Neural progenitor cell (in vitro differentiated cells): ENCODE measurements around the gene ADCY2. TPM values are rescaled to one million over a fixed set of nuclear protein-coding genes. Genes with fewer than 3 reads are reported as not detected.

ENCODE experiments used
- DNase-seq: peaks from one replicate; pipeline ENCODE4 v3.0.0-alpha.2; 2016; ENCODE audit warnings: low spot score
- H2AFZ ChIP-seq: fragments of 200-600 bp; sonication (generic); replicated peaks from 2 replicates; pipeline ENCODE4 v1.6.1; 2016; ENCODE audit warnings: antibody characterized with exemption
- H3F3A ChIP-seq: fragments of 200-600 bp; sonication (generic); 2 replicates; pipeline ENCODE4 v1.6.1; 2016; ENCODE audit warnings: antibody characterized with exemption, low read depth
- H3K27ac ChIP-seq: fragments of 200-600 bp; sonication (generic); 2 replicates; pipeline ENCODE4 v1.5.1; 2016; ENCODE audit warnings: mild to moderate bottlenecking
- H3K27me3 ChIP-seq: fragments of 200-600 bp; sonication (generic); 2 replicates; pipeline ENCODE4 v1.6.1; 2016; ENCODE audit warnings: mild to moderate bottlenecking, moderate library complexity
- H3K36me3 ChIP-seq: fragments of 200-600 bp; sonication (generic); 2 replicates; pipeline ENCODE4 v1.5.1; 2016
- H3K4me1 ChIP-seq: fragments of 200-600 bp; sonication (generic); 2 replicates; pipeline ENCODE4 v1.6.1; 2016; ENCODE audit warnings: mixed run types
- H3K4me2 ChIP-seq: fragments of 200-600 bp; sonication (generic); 2 replicates; pipeline ENCODE4 v1.6.1; 2016
- H3K4me3 ChIP-seq: fragments of 200-600 bp; sonication (generic); 2 replicates; pipeline ENCODE4 v1.5.1; 2016
- H3K79me2 ChIP-seq: fragments of 200-600 bp; sonication (generic); 2 replicates; pipeline ENCODE4 v1.6.1; 2016; ENCODE audit warnings: low read depth
- H3K9ac ChIP-seq: fragments of 200-600 bp; sonication (generic); 2 replicates; pipeline ENCODE4 v1.6.1; 2016
- H3K9me3 ChIP-seq: fragments of 200-600 bp; sonication (generic); 2 replicates; pipeline ENCODE4 v1.5.1; 2016; ENCODE audit warnings: low read depth
- H4K20me1 ChIP-seq: fragments of 200-600 bp; sonication (generic); 2 replicates; pipeline ENCODE4 v1.6.1; 2016; ENCODE audit warnings: low read depth
- H3K27ac Mint-ChIP-seq: 3 replicates; pipeline ENCODE4 v1.8.0; 2021; ENCODE audit warnings: mixed read lengths
- H3K27me3 Mint-ChIP-seq: 2 replicates; pipeline ENCODE4 v1.8.0; 2022; ENCODE audit warnings: low read depth, mild to moderate bottlenecking, inconsistent platforms, moderate library complexity, mixed read lengths; ENCODE audit not compliant: insufficient read depth
- H3K36me3 Mint-ChIP-seq: 3 replicates; pipeline ENCODE4 v1.8.0; 2021; ENCODE audit warnings: mixed read lengths
- H3K4me1 Mint-ChIP-seq: 3 replicates; pipeline ENCODE4 v1.8.0; 2021; ENCODE audit warnings: mixed read lengths
- H3K4me3 Mint-ChIP-seq: 3 replicates; pipeline ENCODE4 v1.8.0; 2021; ENCODE audit warnings: mild to moderate bottlenecking, moderate library complexity, mixed read lengths
- H3K9me3 Mint-ChIP-seq: 3 replicates; pipeline ENCODE4 v1.8.0; 2020; ENCODE audit warnings: mixed read lengths
- EZH2 ChIP-seq: fragments of 200-600 bp; sonication (generic); IDR thresholded peaks from 2 replicates; pipeline ENCODE4 v1.6.1; 2017; ENCODE audit warnings: antibody characterized with exemption, mild to moderate bottlenecking, moderate library complexity
- EZH2phosphoT487 ChIP-seq: fragments of 200-600 bp; sonication (generic); IDR thresholded peaks from 2 replicates; pipeline ENCODE4 v1.6.1; 2017; ENCODE audit warnings: antibody characterized with exemption
- total RNA-seq: library from RNA; depleted of rRNA; stranded (reverse); fragments of >200 nt; gene quantifications from 2 replicates; pipeline ENCODE4 v1.2.3, GENCODE V29; 2015; ENCODE audit warnings: low replicate concordance
- TF ChIP-seq, protein P1 (sequence below): fragments of 200-600 bp; sonication (generic); IDR thresholded peaks from 2 replicates; pipeline ENCODE4 v1.5.1; 2017; ENCODE audit warnings: antibody characterized with exemption, mild to moderate bottlenecking

Gene ADCY2
- total RNA-seq, 1 donor from 2014 or later, result 1.2 TPM

DNA sequence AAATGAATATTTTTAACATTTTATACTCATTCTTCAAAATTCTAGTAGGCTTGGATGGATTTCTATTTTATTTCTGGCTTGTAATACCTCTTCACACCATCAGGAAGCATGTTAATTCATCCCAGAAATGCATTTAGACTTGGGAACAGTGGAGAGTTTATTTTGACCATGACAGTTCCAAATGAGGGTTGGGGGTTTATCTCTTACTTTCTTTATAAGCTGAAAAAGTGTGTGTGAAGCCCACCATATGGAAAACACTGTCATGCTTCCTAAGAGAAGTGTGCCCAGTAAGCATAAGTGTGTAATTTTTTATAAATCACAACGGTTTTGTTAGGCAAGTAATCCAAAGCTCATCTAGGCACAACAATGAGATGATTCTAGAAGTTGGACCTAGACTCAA, 215.6 kb downstream of the ADCY2 start:
- Mint-ChIP-seq H3K27me3 (peaks cover 4% of the 10 kb centered on the region), H3K4me3 (no peak overlapping the region), H3K9me3 (no peaks in the 10 kb centered on the region), H3K27ac (no peak overlapping the region), H3K36me3 (no peaks in the 10 kb centered on the region), H3K4me1 (peaks cover 3% of the 10 kb centered on the region)
- Histone ChIP-seq H3K4me2 (no peak overlapping the region), H3K79me2 (no peaks in the 10 kb centered on the region), H3K4me3 (no peak overlapping the region), H3K36me3 (no peaks in the 10 kb centered on the region), H3K4me1 (no peaks in the 10 kb centered on the region), H3K9ac (no peak overlapping the region), H3F3A (no peaks in the 10 kb centered on the region), H3K27ac (no peak overlapping the region), H3K27me3 (no peaks in the 10 kb centered on the region), H2AFZ (no peak overlapping the region), H3K9me3 (no peaks in the 10 kb centered on the region), H4K20me1 (no peaks in the 10 kb centered on the region)
- DNase-seq, result no peak
- TF ChIP-seq EZH2, result no peak

DNA sequence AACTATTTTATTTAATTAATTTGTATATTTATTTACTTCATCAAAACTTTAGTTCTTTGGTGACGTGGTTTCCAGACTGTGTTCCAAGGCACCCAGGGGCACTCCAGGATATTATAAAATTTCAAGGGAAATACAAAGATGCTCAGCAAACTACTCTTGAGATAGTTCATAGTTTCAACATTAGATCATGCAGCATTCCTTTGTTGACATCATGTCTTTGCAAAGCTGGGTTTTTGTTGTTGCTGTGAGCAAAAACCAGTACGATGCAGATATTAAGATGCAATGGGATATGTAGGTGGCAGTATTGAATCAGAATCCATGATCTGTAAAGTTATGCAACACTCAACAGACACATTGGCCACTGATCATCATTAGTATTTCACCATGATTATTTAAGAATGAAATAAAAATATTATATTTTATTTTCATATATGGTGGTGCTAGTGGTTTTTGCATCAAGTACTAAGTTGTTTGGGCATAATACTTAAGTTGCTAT, 219.7 kb downstream of the ADCY2 start:
- H3K4me2 ChIP-seq, result no peak overlapping the region
- DNase-seq, result no peak
- no peak overlapping the region for H2AFZ ChIP-seq
- H3K36me3 ChIP-seq, result no peaks in the 10 kb centered on the region
- H3K9ac ChIP-seq, result no peak overlapping the region
- Mint-ChIP-seq H3K4me1 (peaks cover 9% of the 10 kb centered on the region), H3K9me3 (no peaks in the 10 kb centered on the region), H3K36me3 (no peaks in the 10 kb centered on the region), H3K27me3 (peaks cover 6% of the 10 kb centered on the region), H3K27ac (no peak overlapping the region), H3K4me3 (no peak overlapping the region)
- H3K9me3 ChIP-seq, result no peaks in the 10 kb centered on the region
- H3K4me3 ChIP-seq, result no peak overlapping the region
- no peak overlapping the region for H3K27ac ChIP-seq
- H3K4me1 ChIP-seq, result no peaks in the 10 kb centered on the region
- no peaks in the 10 kb centered on the region for H3F3A ChIP-seq
- H4K20me1 ChIP-seq, result peaks cover 6% of the 10 kb centered on the region
- H3K79me2 ChIP-seq, result no peaks in the 10 kb centered on the region
- TF ChIP-seq, protein P1, sequence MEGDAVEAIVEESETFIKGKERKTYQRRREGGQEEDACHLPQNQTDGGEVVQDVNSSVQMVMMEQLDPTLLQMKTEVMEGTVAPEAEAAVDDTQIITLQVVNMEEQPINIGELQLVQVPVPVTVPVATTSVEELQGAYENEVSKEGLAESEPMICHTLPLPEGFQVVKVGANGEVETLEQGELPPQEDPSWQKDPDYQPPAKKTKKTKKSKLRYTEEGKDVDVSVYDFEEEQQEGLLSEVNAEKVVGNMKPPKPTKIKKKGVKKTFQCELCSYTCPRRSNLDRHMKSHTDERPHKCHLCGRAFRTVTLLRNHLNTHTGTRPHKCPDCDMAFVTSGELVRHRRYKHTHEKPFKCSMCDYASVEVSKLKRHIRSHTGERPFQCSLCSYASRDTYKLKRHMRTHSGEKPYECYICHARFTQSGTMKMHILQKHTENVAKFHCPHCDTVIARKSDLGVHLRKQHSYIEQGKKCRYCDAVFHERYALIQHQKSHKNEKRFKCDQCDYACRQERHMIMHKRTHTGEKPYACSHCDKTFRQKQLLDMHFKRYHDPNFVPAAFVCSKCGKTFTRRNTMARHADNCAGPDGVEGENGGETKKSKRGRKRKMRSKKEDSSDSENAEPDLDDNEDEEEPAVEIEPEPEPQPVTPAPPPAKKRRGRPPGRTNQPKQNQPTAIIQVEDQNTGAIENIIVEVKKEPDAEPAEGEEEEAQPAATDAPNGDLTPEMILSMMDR, result no peak
- TF ChIP-seq EZH2phosphoT487, result no peak
- H3K27me3 ChIP-seq, result peaks cover 5% of the 10 kb centered on the region

DNA sequence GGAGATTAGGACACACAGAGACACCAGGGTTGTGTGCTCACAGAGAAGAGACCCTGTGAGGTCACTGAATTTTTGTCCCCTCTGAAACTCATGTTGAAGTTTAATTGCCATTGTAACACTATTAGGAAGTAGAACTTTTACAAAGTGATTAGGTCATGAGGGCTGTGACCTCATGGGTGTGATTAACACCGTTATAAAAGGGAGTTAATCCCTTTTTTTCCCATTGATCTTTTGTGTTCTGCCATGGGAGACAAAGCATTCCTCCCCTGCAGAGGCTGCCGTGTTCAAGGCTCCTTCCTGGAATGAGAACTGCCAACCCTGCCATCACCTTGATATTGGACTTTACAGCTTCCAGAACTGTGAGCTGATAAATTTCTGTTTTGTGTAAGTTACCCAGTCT, 221.0 kb downstream of the ADCY2 start:
- peaks cover 6% of the 10 kb centered on the region for H3K27me3 Mint-ChIP-seq
- H3K4me3 ChIP-seq, result no peak overlapping the region
- peaks cover 6% of the 10 kb centered on the region for H4K20me1 ChIP-seq
- no peak overlapping the region for H3K27ac Mint-ChIP-seq
- H3K27me3 ChIP-seq, result peaks cover 5% of the 10 kb centered on the region
- no peaks in the 10 kb centered on the region for H3K4me1 ChIP-seq
- TF ChIP-seq EZH2, result no peak
- TF ChIP-seq, protein P1, result no peak
- TF ChIP-seq EZH2phosphoT487, result peak; percentile 51
- H3F3A ChIP-seq, result no peaks in the 10 kb centered on the region
- no peaks in the 10 kb centered on the region for H3K9me3 ChIP-seq
- no peak overlapping the region for H3K9ac ChIP-seq
- no peak overlapping the region for H3K27ac ChIP-seq
- no peaks in the 10 kb centered on the region for H3K79me2 ChIP-seq
- no peaks in the 10 kb centered on the region for H3K36me3 Mint-ChIP-seq
- H3K4me2 ChIP-seq, result no peak overlapping the region
- H2AFZ ChIP-seq, result no peak overlapping the region
- DNase-seq, result peak; percentile 65
- H3K4me3 Mint-ChIP-seq, result no peak overlapping the region
- no peaks in the 10 kb centered on the region for H3K36me3 ChIP-seq
- peaks cover 9% of the 10 kb centered on the region for H3K4me1 Mint-ChIP-seq
- H3K9me3 Mint-ChIP-seq, result no peaks in the 10 kb centered on the region

DNA sequence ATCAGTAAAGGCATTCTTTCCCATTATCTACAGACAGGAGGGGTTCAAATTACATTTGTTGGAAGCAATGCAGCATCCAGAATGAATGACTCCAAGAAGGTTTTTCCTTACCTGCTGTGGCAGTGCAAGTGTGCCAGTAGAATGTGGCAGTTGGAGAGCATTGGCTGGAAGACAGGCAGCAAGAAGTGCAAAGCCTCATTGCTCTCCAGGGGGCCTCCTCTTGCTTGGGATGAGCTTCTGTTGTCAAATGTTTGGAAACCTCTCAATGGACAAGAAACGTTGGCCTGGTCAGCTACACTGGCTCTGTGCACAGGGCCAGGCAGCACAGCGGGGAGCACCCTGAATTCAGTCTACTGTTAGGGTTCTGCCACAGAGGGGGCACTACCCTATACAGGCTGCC, 226.6 kb downstream of the ADCY2 start:
- no peak overlapping the region for H3K4me3 ChIP-seq
- no peak overlapping the region for H3K4me2 ChIP-seq
- Mint-ChIP-seq H3K4me3 (no peak overlapping the region), H3K27ac (no peak overlapping the region), H3K36me3 (no peaks in the 10 kb centered on the region), H3K9me3 (no peaks in the 10 kb centered on the region), H3K4me1 (no peaks in the 10 kb centered on the region), H3K27me3 (no peaks in the 10 kb centered on the region)
- peaks cover 5% of the 10 kb centered on the region for H3K27me3 ChIP-seq
- no peaks in the 10 kb centered on the region for H3F3A ChIP-seq
- H4K20me1 ChIP-seq, result peaks cover 2% of the 10 kb centered on the region
- no peak overlapping the region for H2AFZ ChIP-seq
- no peaks in the 10 kb centered on the region for H3K9me3 ChIP-seq
- DNase-seq, result no peak
- no peaks in the 10 kb centered on the region for H3K4me1 ChIP-seq
- H3K27ac ChIP-seq, result no peak overlapping the region
- H3K9ac ChIP-seq, result no peak overlapping the region
- no peaks in the 10 kb centered on the region for H3K36me3 ChIP-seq
- no peaks in the 10 kb centered on the region for H3K79me2 ChIP-seq
- TF ChIP-seq, protein P1, result no peak
- TF ChIP-seq EZH2 (no peak), EZH2phosphoT487 (no peak)
